ENCODE measurements around the gene GSPT1.
A peak's percentile ranks its signal among the peaks of the same experiment; 100 is the strongest.
"Not testable (repeated sequence)": the region's sequence is repeated elsewhere in the genome, so short reads cannot be mapped to it uniquely, and the experiment has no call there.

The GSPT1 gene

GRCh38 chr16:11915644-11916523 is at the start of gene GSPT1:
GSPT1 (minus strand) TSS chr16:11915956; CDS start chr16:11915720, 236 bp downstream.
- peak within 1 kb of the TSS; percentile 77 for H3K4me3 ChIP-seq (ENCODE audit: low read depth, low read length)
- no peak for TF ChIP-seq CTCF (IDR thresholded peaks at IDR 0.05; ENCODE audit: low read depth, low read length)

GRCh38 chr16:11964761-11965551 is 49.2 kb upstream of the GSPT1 start, which contains the start of gene TNFRSF17:
TNFRSF17 (plus strand) TSS chr16:11965210; CDS start chr16:11965325, 115 bp downstream.
- no peak within 1 kb of the TSS for H3K4me3 ChIP-seq (ENCODE audit: low read depth, low read length)
- TF ChIP-seq CTCF (IDR thresholded peaks at IDR 0.05; ENCODE audit: low read depth, low read length), result no peak

GRCh38 chr16:11963706-11964105 is 48.0 kb upstream of the GSPT1 start:
- H3K4me3 ChIP-seq (ENCODE audit: low read depth, low read length), result no peak overlapping the region
- no peak for TF ChIP-seq CTCF (IDR thresholded peaks at IDR 0.05; ENCODE audit: low read depth, low read length)

GRCh38 chr16:11962978-11963377 is 47.2 kb upstream of the GSPT1 start:
- H3K4me3 ChIP-seq (ENCODE audit: low read depth, low read length), result not testable (repeated sequence)

GRCh38 chr16:11962457-11962856 is 46.7 kb upstream of the GSPT1 start:
- H3K4me3 ChIP-seq (ENCODE audit: low read depth, low read length), result not testable (repeated sequence)

GRCh38 chr16:11957591-11958395 is 42.0 kb upstream of the GSPT1 start:
- no peak for TF ChIP-seq CTCF (IDR thresholded peaks at IDR 0.05; ENCODE audit: low read depth, low read length)
- no peak overlapping the region for H3K4me3 ChIP-seq (ENCODE audit: low read depth, low read length)

GRCh38 chr16:11956558-11956957 is 40.8 kb upstream of the GSPT1 start:
- no peak for TF ChIP-seq CTCF (IDR thresholded peaks at IDR 0.05; ENCODE audit: low read depth, low read length)
- H3K4me3 ChIP-seq (ENCODE audit: low read depth, low read length), result no peak overlapping the region
